Measurements from ENCODE around the gene GABRR1.

- TF ChIP-seq, protein P1, sequence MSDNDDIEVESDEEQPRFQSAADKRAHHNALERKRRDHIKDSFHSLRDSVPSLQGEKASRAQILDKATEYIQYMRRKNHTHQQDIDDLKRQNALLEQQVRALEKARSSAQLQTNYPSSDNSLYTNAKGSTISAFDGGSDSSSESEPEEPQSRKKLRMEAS (IDR thresholded peaks at IDR 0.05; ENCODE audit: insufficient read depth, insufficient read length), result no peak
- no peak for TF ChIP-seq POLR2AphosphoS5 (IDR thresholded peaks at IDR 0.05; ENCODE audit: insufficient read depth, low read depth, low read length)
- TF ChIP-seq, protein P2, sequence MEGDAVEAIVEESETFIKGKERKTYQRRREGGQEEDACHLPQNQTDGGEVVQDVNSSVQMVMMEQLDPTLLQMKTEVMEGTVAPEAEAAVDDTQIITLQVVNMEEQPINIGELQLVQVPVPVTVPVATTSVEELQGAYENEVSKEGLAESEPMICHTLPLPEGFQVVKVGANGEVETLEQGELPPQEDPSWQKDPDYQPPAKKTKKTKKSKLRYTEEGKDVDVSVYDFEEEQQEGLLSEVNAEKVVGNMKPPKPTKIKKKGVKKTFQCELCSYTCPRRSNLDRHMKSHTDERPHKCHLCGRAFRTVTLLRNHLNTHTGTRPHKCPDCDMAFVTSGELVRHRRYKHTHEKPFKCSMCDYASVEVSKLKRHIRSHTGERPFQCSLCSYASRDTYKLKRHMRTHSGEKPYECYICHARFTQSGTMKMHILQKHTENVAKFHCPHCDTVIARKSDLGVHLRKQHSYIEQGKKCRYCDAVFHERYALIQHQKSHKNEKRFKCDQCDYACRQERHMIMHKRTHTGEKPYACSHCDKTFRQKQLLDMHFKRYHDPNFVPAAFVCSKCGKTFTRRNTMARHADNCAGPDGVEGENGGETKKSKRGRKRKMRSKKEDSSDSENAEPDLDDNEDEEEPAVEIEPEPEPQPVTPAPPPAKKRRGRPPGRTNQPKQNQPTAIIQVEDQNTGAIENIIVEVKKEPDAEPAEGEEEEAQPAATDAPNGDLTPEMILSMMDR (IDR thresholded peaks at IDR 0.05; ENCODE audit: extremely low read depth in 1 of 2, insufficient read depth in 1 of 2, low read depth in 1 of 2, low read length in 2 of 2), result peak; percentile 36 to 42
These were observed 22.2 kb upstream of the GABRR1 start for GRCh38 chr6:89239338-89239737.

All from endothelial cell of umbilical vein (primary cell).